Testis (tissue), 3 donors: Measurements from ENCODE around the gene CHCHD6. TPM values are rescaled to one million over a fixed set of nuclear protein-coding genes. Genes with fewer than 3 reads are reported as not detected.

ENCODE experiments used
- DNase-seq: peaks from one replicate; pipeline ENCODE4 v3.0.0-alpha.2; 2019
- H3K27ac ChIP-seq, 2 donors: fragments of 200-600 bp; sonication (generic); one replicate each; pipeline ENCODE4 v1.5.1; 2019
- H3K27me3 ChIP-seq: fragments of 200-600 bp; sonication (generic); one replicate; pipeline ENCODE4 v1.5.1; 2019
- H3K36me3 ChIP-seq: fragments of 200-600 bp; sonication (generic); one replicate; pipeline ENCODE4 v1.5.1; 2017; ENCODE audit warnings: low read depth; ENCODE audit errors: missing control alignments
- H3K4me1 ChIP-seq: fragments of 200-600 bp; sonication (generic); one replicate; pipeline ENCODE4 v1.5.1; 2019
- H3K4me3 ChIP-seq, 2 donors: fragments of 200-600 bp; sonication (generic); one replicate each; pipeline ENCODE4 v1.5.1; 2017 to 2019
- H3K9me3 ChIP-seq: fragments of 200-600 bp; sonication (generic); one replicate; pipeline ENCODE4 v1.5.1; 2017
- POLR2A ChIP-seq: fragments of 450-650 bp; IDR thresholded peaks from one replicate; pipeline ENCODE4 v1.6.1; 2017; ENCODE audit warnings: antibody characterized with exemption, mild to moderate bottlenecking, moderate library complexity
- WGBS, 2 donors: methylation state at CpG; one replicate each; pipeline ENCODE4 v1.1.5; 2018; 5-methylcytosine and 5-hydroxymethylcytosine counted together
- intact Hi-C: fragments of 100-400 bp; cut with DNase I; formaldehyde crosslinking; loops from one replicate; pipeline ENCODE4 v1.15.1; 2023; ENCODE audit warnings: low total_unique reads
- polyA plus RNA-seq: library from polyadenylated mRNA; stranded (reverse); fragments of 350-450 nt; fragmentation: Illumina TruSeq; extraction: RNeasy Lipid Tissue Mini Kit (QIAGEN cat#74804); gene quantifications from one replicate; pipeline ENCODE4 v1.2.3, GENCODE V29; 2014; ENCODE audit warnings: low read depth, low replicate concordance; ENCODE audit not compliant: insufficient read depth
- total RNA-seq, 2 donors: library from RNA; depleted of rRNA; stranded (reverse); fragments of >200 nt; gene quantifications; one replicate each; pipeline ENCODE4 v1.2.3, GENCODE V29; 2016
- TF ChIP-seq, protein P1 (sequence below), 3 experiments: fragments of 450-650 bp in 2 of 3; fragments of 200-600 bp in 1 of 3; sonication (generic) in 1 of 3; IDR thresholded peaks; one replicate each; pipeline ENCODE4 v1.5.1; 2016 to 2019; ENCODE audit warnings: antibody characterized with exemption in 3 of 3, mild to moderate bottlenecking in 2 of 3, moderate library complexity in 1 of 3

Gene CHCHD6
- total and polyA plus RNA-seq, 3 donors from 2014 or later, result 47.6 to 84.6 (median 49.9) TPM

GRCh38 chr3:126960604-126960995, 256.6 kb downstream of the CHCHD6 start:
- WGBS, 2 donors, result 62 to 65% methylated on average over 17 of the region's 17 CpGs
- Histone ChIP-seq H3K4me1 (peaks cover 26% of the 10 kb centered on the region), H3K27ac (peak overlapping the region; percentile 12 to 76), H3K27me3 (no peaks in the 10 kb centered on the region), H3K4me3 (no peak overlapping the region), H3K9me3 (no peaks in the 10 kb centered on the region), H3K36me3 (no peaks in the 10 kb centered on the region)
- peak; percentile 45 for DNase-seq
- TF ChIP-seq POLR2A, result no peak
- TF ChIP-seq, protein P1, sequence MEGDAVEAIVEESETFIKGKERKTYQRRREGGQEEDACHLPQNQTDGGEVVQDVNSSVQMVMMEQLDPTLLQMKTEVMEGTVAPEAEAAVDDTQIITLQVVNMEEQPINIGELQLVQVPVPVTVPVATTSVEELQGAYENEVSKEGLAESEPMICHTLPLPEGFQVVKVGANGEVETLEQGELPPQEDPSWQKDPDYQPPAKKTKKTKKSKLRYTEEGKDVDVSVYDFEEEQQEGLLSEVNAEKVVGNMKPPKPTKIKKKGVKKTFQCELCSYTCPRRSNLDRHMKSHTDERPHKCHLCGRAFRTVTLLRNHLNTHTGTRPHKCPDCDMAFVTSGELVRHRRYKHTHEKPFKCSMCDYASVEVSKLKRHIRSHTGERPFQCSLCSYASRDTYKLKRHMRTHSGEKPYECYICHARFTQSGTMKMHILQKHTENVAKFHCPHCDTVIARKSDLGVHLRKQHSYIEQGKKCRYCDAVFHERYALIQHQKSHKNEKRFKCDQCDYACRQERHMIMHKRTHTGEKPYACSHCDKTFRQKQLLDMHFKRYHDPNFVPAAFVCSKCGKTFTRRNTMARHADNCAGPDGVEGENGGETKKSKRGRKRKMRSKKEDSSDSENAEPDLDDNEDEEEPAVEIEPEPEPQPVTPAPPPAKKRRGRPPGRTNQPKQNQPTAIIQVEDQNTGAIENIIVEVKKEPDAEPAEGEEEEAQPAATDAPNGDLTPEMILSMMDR (IDR thresholded peaks at IDR 0.05), result no peak
- intact Hi-C loops, result no loop called here

DNA sequence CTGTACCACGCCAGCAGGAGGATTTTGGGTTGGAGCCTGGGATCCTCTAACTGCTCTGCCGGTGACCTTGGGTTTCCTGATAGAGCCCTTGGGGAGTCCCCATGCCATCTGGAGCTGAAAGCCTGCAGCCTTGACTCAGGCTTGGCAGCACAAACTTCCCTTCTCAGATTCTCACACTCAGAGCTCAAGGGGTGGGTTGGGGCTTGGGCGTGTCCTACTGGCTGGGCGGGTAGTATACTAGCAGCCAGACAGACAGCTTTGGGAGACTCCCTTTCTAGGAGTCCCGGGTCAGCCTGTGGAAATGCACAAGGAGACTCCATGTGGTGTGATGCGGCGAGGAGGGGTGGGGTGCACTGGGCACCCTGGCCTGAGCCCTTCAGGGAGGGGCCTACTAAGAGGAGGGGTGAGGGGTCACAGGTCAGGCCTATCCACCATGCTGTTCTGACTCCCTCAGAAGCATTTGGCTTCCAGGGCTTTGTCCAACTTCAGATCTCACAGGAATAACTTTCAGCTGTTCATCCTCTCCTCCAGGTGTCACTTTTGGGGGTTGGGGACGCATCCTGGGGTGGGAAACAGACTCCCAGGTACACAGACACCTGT, 257.3 kb downstream of the CHCHD6 start:
- Histone ChIP-seq H3K9me3 (no peaks in the 10 kb centered on the region), H3K36me3 (no peaks in the 10 kb centered on the region), H3K27me3 (no peaks in the 10 kb centered on the region), H3K4me3 (no peak overlapping the region), H3K4me1 (peaks cover 26% of the 10 kb centered on the region), H3K27ac (peak overlapping the region; percentile 12 to 76)
- TF ChIP-seq, protein P1 (IDR thresholded peaks at IDR 0.05), result no peak
- TF ChIP-seq POLR2A, result no peak
- intact Hi-C loops, result no loop called here
- 42 to 50% methylated on average over 6 to 7 of the region's 8 CpGs for WGBS, 2 donors
- DNase-seq, result peak; percentile 91

- H3K27ac ChIP-seq, result peak overlapping the region in 1 of 2 donors; percentile 76
- TF ChIP-seq, protein P1 (IDR thresholded peaks at IDR 0.05), result no peak
- 63 to 65% methylated on average over 10 to 11 of the region's 11 CpGs for WGBS, 2 donors
- H3K27me3 ChIP-seq, result no peaks in the 10 kb centered on the region
- no peaks in the 10 kb centered on the region for H3K9me3 ChIP-seq
- no peaks in the 10 kb centered on the region for H3K36me3 ChIP-seq
- no peak overlapping the region for H3K4me3 ChIP-seq
- DNase-seq, result peak; percentile 67
- H3K4me1 ChIP-seq, result peaks cover 26% of the 10 kb centered on the region
- intact Hi-C loops, result no loop called here
Observed at GRCh38 chr3:126961791-126962461, 257.9 kb downstream of the CHCHD6 start.

GRCh38 chr3:126962756-126963155, 258.7 kb downstream of the CHCHD6 start:
- WGBS, 2 donors, result 90 to 95% methylated on average over 8 of the region's 8 CpGs
- no peak for DNase-seq
- Histone ChIP-seq H3K4me3 (no peak overlapping the region), H3K4me1 (peaks cover 26% of the 10 kb centered on the region), H3K36me3 (no peaks in the 10 kb centered on the region), H3K27me3 (no peaks in the 10 kb centered on the region), H3K9me3 (no peaks in the 10 kb centered on the region), H3K27ac (no peak overlapping the region)
- TF ChIP-seq, protein P1 (IDR thresholded peaks at IDR 0.05), result no peak
- TF ChIP-seq POLR2A, result no peak
- intact Hi-C loops, result no loop called here
